OCI-LY7 (cell line): Measurements from ENCODE around the gene VCL.

ENCODE experiments used
- CTCF ChIP-seq: fragments of 200-600 bp; sonication (generic); conservative IDR thresholded peaks from 2 replicates; pipeline ENCODE4 v1.5.1; 2014; ENCODE audit warnings: mild to moderate bottlenecking, antibody characterized with exemption, low read length, moderate library complexity, mixed read lengths
- EZH2phosphoT487 ChIP-seq: fragments of 200-600 bp; sonication (generic); IDR thresholded peaks from 2 replicates; pipeline ENCODE4 v1.6.1; 2018; ENCODE audit warnings: low read depth, borderline replicate concordance, mild to moderate bottlenecking, mixed run types, antibody characterized with exemption, low read length, moderate library complexity, mixed read lengths

DNA sequence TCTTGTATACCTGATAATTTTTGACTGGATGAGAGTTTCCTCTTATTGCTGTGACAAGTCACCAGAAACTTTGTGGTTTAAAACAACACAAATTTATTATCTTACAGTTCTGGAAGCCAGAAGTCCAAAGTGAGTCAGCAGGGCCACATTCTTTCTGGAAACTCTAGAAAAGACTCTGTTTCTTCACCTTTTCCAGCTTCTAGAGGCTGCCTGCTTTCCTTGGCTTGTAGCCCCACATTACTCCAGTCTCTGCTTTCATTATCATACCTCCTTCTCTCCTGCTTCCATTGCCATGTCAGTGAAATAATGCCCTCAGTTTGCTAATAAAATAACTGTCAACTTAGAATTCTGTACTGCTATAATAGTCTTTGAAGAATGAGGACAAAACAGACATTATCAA, 65.3 kb downstream of the VCL start:
- TF ChIP-seq CTCF (no peak), EZH2phosphoT487 (no peak)
